Activated CD4-positive, alpha-beta T cell treated with anti-CD3 and anti-CD28 coated beads for 36 hours (primary cell): ENCODE results near the gene ZMIZ1. TPM values are rescaled to one million over a fixed set of nuclear protein-coding genes. Genes with fewer than 3 reads are reported as not detected.

Experiments used
- ATAC-seq: fragments of 200-7000 bp; cut with Tn5 transposase; one replicate; pipeline ENCODE4 v1.10.0; 2021; ENCODE audit warnings: mild to moderate bottlenecking, moderate library complexity
- CTCF ChIA-PET: fragments of 350-600 bp; sonication (Branson Sonifier 250); formaldehyde crosslinking; loops from one replicate; lab custom pipeline; 2021; ENCODE audit warnings: antibody characterized with exemption; lab: Charles Lee
- POLR2A ChIA-PET: fragments of 350-600 bp; sonication (Branson Sonifier 250); formaldehyde crosslinking; loops from one replicate; lab custom pipeline; 2021; ENCODE audit warnings: antibody characterized with exemption, inconsistent platforms; lab: Charles Lee
- DNase-seq: peaks from one replicate; pipeline ENCODE4 v3.0.0-alpha.2; 2020
- H3K27ac Mint-ChIP-seq: one replicate; pipeline ENCODE4 v1.8.0; 2021; ENCODE audit warnings: mixed read lengths
- H3K27me3 Mint-ChIP-seq: one replicate; pipeline ENCODE4 v1.8.0; 2021; ENCODE audit warnings: mixed read lengths
- H3K36me3 Mint-ChIP-seq: one replicate; pipeline ENCODE4 v1.8.0; 2021; ENCODE audit warnings: low read depth, mixed read lengths
- H3K4me1 Mint-ChIP-seq: one replicate; pipeline ENCODE4 v1.8.0; 2021; ENCODE audit warnings: mixed read lengths
- H3K4me3 Mint-ChIP-seq: one replicate; pipeline ENCODE4 v1.8.0; 2021; ENCODE audit warnings: mild to moderate bottlenecking, moderate library complexity, mixed read lengths
- H3K9me3 Mint-ChIP-seq: one replicate; pipeline ENCODE4 v1.8.0; 2021; ENCODE audit warnings: low read depth, mixed read lengths
- intact Hi-C, 2 experiments: fragments of 100-400 bp; cut with DNase I in 1 of 2; cut with micrococcal nuclease in 1 of 2; formaldehyde crosslinking; loops; one replicate each; pipeline versions ENCODE4 v1.14.2 to v1.15.1; 2022 to 2024; cut with DNase I, micrococcal nuclease
- total RNA-seq, 2 experiments: library from RNA; stranded (reverse); gene quantifications; one replicate each; pipeline ENCODE4 v1.2.3, GENCODE V29; 2021

Gene ZMIZ1
- total RNA-seq, 2 experiments from 2014 or later: 33.9 to 34.3 TPM

- Mint-ChIP-seq H3K4me3 (no peak overlapping the region), H3K36me3 (peaks cover 3% of the 10 kb centered on the region), H3K27me3 (no peaks in the 10 kb centered on the region), H3K27ac (no peak overlapping the region), H3K4me1 (peaks cover 35% of the 10 kb centered on the region), H3K9me3 (no peaks in the 10 kb centered on the region)
- ATAC-seq (no peak), DNase-seq (no peak)
- CTCF ChIA-PET: interaction anchor here (1.0 kb wide), 1 partner anchor 93 kb away, joined by 3 read pairs; no protein-coding TSS in a partner anchor
- POLR2A ChIA-PET: no interaction called here
- intact Hi-C loops: loop anchor here in 1 of 2 experiments (1.0 kb wide), 1 partner anchor 57 kb away; no protein-coding TSS in a partner anchor
Measured at GRCh38 chr10:79253704-79254103, 184.9 kb downstream of the ZMIZ1 start.

GRCh38 chr10:79254333-79255006 is 185.7 kb downstream of the ZMIZ1 start:
- ChIA-PET POLR2A (no interaction called here), CTCF (interaction anchor here (1.0 kb wide), 1 partner anchor 92 kb away, joined by 3 read pairs; no protein-coding TSS in a partner anchor)
- DNase-seq: no peak
- Mint-ChIP-seq H3K9me3 (no peaks in the 10 kb centered on the region), H3K27me3 (no peaks in the 10 kb centered on the region), H3K36me3 (peaks cover 3% of the 10 kb centered on the region), H3K4me3 (no peak overlapping the region), H3K27ac (no peak overlapping the region), H3K4me1 (peaks cover 28% of the 10 kb centered on the region)
- ATAC-seq: no peak
- intact Hi-C loops: no loop called here

GRCh38 chr10:79255007-79255507 is 186.3 kb downstream of the ZMIZ1 start:
- intact Hi-C loops: no loop called here
- ChIA-PET CTCF (no interaction called here), POLR2A (no interaction called here)
- H3K27me3 Mint-ChIP-seq: no peaks in the 10 kb centered on the region
- no peak for DNase-seq
- peak; percentile 54 for ATAC-seq
- no peak overlapping the region for H3K27ac Mint-ChIP-seq
- H3K36me3 Mint-ChIP-seq: peaks cover 3% of the 10 kb centered on the region
- H3K4me1 Mint-ChIP-seq: peaks cover 22% of the 10 kb centered on the region
- H3K9me3 Mint-ChIP-seq: no peaks in the 10 kb centered on the region
- no peak overlapping the region for H3K4me3 Mint-ChIP-seq

- H3K9me3 Mint-ChIP-seq: no peaks in the 10 kb centered on the region
- peaks cover 11% of the 10 kb centered on the region for H3K4me1 Mint-ChIP-seq
- intact Hi-C loops: no loop called here
- DNase-seq: no peak
- no peaks in the 10 kb centered on the region for H3K27me3 Mint-ChIP-seq
- no peak for ATAC-seq
- ChIA-PET CTCF (interaction anchor here (0.6 to 1.1 kb wide), 2 partner anchors 98 to 350 kb away, joined by 3 to 6 read pairs; no protein-coding TSS in a partner anchor), POLR2A (no interaction called here)
- H3K4me3 Mint-ChIP-seq: no peak overlapping the region
- H3K36me3 Mint-ChIP-seq: peaks cover 3% of the 10 kb centered on the region
- no peak overlapping the region for H3K27ac Mint-ChIP-seq
Measured at GRCh38 chr10:79256264-79256806, 187.6 kb downstream of the ZMIZ1 start.

- CTCF ChIA-PET: no interaction called here
- H3K36me3 Mint-ChIP-seq: peaks cover 2% of the 10 kb centered on the region
Measured at GRCh38 chr10:79258894-79259293, 190.1 kb downstream of the ZMIZ1 start.

GRCh38 chr10:79259834-79260233 is 191.1 kb downstream of the ZMIZ1 start:
- Mint-ChIP-seq H3K27ac (no peak overlapping the region), H3K9me3 (no peaks in the 10 kb centered on the region), H3K4me1 (peaks cover 6% of the 10 kb centered on the region), H3K4me3 (no peak overlapping the region), H3K36me3 (peaks cover 2% of the 10 kb centered on the region), H3K27me3 (no peaks in the 10 kb centered on the region)
- intact Hi-C loops: no loop called here
- CTCF ChIA-PET: no interaction called here
- no peak for ATAC-seq
- no peak for DNase-seq
- POLR2A ChIA-PET: no interaction called here

More at GRCh38 chr10:79258894-79259293, 190.1 kb downstream of the ZMIZ1 start:
- ATAC-seq: no peak
- intact Hi-C loops: no loop called here
- no peak overlapping the region for H3K4me3 Mint-ChIP-seq
- POLR2A ChIA-PET: no interaction called here
- H3K27ac Mint-ChIP-seq: no peak overlapping the region
- no peaks in the 10 kb centered on the region for H3K9me3 Mint-ChIP-seq
- DNase-seq: no peak
- peaks cover 6% of the 10 kb centered on the region for H3K4me1 Mint-ChIP-seq
- H3K27me3 Mint-ChIP-seq: no peaks in the 10 kb centered on the region

GRCh38 chr10:79260811-79261740 is 192.3 kb downstream of the ZMIZ1 start:
- CTCF ChIA-PET: no interaction called here
- intact Hi-C loops: no loop called here
- Mint-ChIP-seq H3K36me3 (peaks cover 2% of the 10 kb centered on the region), H3K4me1 (peaks cover 7% of the 10 kb centered on the region), H3K27ac (no peak overlapping the region), H3K4me3 (no peak overlapping the region), H3K9me3 (no peaks in the 10 kb centered on the region), H3K27me3 (no peaks in the 10 kb centered on the region)
- DNase-seq: no peak
- POLR2A ChIA-PET: no interaction called here
- no peak for ATAC-seq

GRCh38 chr10:79262131-79262530 is 193.4 kb downstream of the ZMIZ1 start:
- Mint-ChIP-seq H3K27me3 (no peaks in the 10 kb centered on the region), H3K27ac (no peak overlapping the region), H3K4me3 (no peak overlapping the region), H3K36me3 (no peaks in the 10 kb centered on the region), H3K9me3 (no peaks in the 10 kb centered on the region), H3K4me1 (peaks cover 18% of the 10 kb centered on the region)
- intact Hi-C loops: no loop called here
- no peak for ATAC-seq
- POLR2A ChIA-PET: no interaction called here
- no peak for DNase-seq
- CTCF ChIA-PET: no interaction called here

GRCh38 chr10:79262959-79263746 is 194.4 kb downstream of the ZMIZ1 start:
- POLR2A ChIA-PET: no interaction called here
- Mint-ChIP-seq H3K4me1 (peaks cover 21% of the 10 kb centered on the region), H3K9me3 (no peaks in the 10 kb centered on the region), H3K36me3 (no peaks in the 10 kb centered on the region), H3K27ac (no peak overlapping the region), H3K27me3 (no peaks in the 10 kb centered on the region), H3K4me3 (no peak overlapping the region)
- DNase-seq: no peak
- no peak for ATAC-seq
- CTCF ChIA-PET: interaction anchor here (0.6 kb wide), 1 partner anchor 65 kb away, joined by 3 read pairs; no protein-coding TSS in a partner anchor
- intact Hi-C loops: no loop called here

- Mint-ChIP-seq H3K27ac (no peak overlapping the region), H3K27me3 (no peaks in the 10 kb centered on the region), H3K9me3 (no peaks in the 10 kb centered on the region), H3K4me1 (peaks cover 21% of the 10 kb centered on the region), H3K4me3 (no peak overlapping the region), H3K36me3 (no peaks in the 10 kb centered on the region)
- CTCF ChIA-PET: no interaction called here
- ATAC-seq (no peak), DNase-seq (no peak)
- intact Hi-C loops: no loop called here
- POLR2A ChIA-PET: no interaction called here
Measured at GRCh38 chr10:79263939-79264338, 195.2 kb downstream of the ZMIZ1 start.

- CTCF ChIA-PET: interaction anchor here (0.6 to 0.9 kb wide), 2 partner anchors 21 to 221 kb away, joined by 3 read pairs; no protein-coding TSS in a partner anchor
Measured at GRCh38 chr10:79264942-79265341, 196.2 kb downstream of the ZMIZ1 start.

More at GRCh38 chr10:79264942-79265341, 196.2 kb downstream of the ZMIZ1 start:
- no peaks in the 10 kb centered on the region for H3K27me3 Mint-ChIP-seq
- ATAC-seq (no peak), DNase-seq (no peak)
- H3K27ac Mint-ChIP-seq: no peak overlapping the region
- no peaks in the 10 kb centered on the region for H3K36me3 Mint-ChIP-seq
- H3K4me1 Mint-ChIP-seq: peaks cover 21% of the 10 kb centered on the region
- no peaks in the 10 kb centered on the region for H3K9me3 Mint-ChIP-seq
- intact Hi-C loops: no loop called here
- POLR2A ChIA-PET: no interaction called here
- H3K4me3 Mint-ChIP-seq: no peak overlapping the region
